NOMO-1 treated with dmso at 0.1 percent for 144 hours (cell line): Measurements from ENCODE around the gene ITGA11.

Source experiments
- DNase-seq: peaks from one replicate; lab custom pipeline; 2025; ENCODE audit not compliant: unreplicated experiment; lab: John Stamatoyannopoulos, UW

Gene ITGA11

DNA sequence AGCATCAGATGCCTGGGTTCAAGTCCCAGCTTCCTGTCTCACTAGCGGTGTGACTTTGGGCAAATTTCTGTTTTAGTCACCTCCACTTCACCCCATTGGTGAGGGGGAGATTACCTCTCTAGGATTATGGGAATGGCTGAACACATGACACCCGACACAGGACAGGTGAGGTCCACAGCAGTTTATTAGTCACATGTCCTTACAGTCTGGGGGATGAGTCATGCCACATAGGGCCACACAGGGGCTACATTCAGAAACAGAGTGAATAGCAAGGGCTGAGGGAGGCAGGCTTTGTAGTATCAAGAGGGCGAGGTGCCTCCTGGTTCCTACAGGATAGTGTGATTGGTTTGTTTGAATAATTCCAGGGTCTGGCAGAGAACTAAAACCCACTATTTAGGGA, 15.2 kb upstream of the ITGA11 start:
- no peak for DNase-seq

DNA sequence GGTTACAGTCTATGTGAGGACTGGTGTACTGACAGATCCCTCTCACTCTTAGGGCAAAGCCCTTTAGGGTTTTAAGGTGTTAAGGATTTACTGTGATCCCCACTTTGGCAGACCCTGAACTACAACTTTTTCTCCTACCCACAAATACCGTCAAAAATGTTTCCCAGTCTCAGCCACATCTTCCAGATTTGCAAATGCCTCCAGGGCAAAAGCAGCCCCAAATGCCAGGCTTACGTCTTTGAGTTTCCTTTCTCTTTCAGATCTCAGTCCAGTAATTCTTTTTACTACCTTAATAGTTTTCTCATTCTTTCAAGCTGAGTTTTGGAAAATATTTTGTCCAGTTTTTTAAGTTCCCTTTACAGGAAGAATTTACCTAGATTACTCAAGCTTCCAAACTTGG, 13.4 kb upstream of the ITGA11 start:
- no peak for DNase-seq

DNA sequence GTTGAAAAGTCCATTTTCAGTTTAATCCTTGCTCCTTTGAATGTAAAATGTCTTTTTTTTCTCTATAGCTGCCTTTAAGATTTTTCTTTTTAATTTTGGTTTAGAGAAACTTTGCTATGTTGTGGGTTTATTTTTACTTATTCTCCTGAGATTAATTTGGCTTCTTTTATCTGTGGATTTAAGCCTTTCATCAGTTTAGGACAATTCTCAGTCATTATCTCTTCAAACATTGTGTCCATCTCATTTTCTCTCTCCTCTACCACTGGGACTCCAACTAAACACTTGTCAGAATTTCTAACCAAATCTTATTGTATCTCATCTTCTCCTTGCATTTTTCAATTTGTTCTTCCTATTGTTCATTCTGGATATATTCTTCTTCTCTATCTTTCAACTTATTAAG, 12.4 kb upstream of the ITGA11 start:
- DNase-seq = no peak

DNA sequence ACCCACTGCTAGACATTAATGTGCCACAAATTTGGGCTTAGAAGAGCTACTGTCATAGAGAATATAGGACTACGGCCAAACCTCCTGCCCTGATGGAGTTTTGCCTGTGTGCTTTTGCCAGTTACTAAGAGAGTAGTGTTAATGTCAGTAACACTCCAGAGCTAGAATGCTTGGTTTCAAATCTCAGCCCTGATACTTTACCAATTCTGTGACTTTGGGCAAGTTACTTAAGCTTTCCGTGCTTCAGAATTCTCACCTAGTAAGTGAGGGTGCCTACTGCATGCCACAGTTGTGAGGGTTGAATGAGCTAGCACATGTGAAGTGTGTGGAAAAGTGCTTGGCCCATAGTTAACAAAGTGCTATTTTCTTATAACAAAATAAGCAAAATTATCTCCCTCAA, 10.9 kb upstream of the ITGA11 start:
- no peak for DNase-seq

DNA sequence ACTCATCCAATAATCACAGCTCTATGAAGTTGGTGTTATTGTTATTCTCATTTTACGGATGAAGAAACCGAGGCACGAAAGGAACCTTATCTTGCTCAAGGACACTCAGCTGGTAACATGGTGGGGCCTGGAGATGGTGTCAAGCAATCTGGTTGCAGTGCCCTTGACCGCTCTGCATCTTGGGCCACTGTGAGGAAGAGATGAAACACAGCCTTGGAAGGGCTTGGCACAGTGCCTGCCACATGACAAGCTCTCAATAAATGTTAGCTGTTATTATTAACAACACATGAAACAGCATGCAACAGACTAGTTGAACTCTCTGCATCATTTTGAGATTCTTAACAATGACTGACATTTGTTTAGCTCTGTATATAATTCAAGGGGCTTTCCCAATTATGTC, 10.1 kb upstream of the ITGA11 start:
- no peak for DNase-seq

DNA sequence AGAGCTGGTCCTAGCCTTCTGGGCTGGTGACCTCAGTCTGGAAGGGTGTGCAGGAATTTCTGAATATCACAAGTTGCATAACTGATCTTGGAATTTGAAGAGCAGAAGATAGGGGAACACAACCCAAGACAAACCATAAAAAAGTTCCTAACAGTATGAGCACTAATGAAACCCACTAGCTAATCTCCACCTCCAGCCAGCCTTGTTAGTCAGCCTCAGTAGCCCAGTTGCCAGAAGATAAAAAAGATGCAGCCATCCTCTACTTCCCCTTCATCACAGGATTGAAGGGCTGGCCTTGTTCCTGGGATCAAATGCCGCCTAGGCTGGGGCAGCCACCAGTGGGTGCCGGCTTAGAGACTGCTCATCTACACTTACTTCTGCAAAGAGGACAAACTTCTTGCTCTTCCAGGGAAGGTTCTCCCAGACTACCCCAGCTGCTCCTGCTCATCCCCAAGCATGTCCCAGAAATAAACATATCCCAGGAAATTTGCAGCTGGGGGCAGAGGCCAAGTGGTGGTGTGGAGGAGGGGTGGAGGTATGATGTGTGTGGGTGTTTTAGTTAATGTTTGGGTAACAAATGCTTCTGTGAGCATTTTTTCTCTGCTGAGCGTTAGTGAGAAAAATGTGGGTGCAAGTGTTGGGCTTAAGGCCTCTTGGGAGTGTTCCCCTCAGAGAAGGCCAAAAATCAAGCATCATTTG, 9.2 kb upstream of the ITGA11 start:
- no peak for DNase-seq

DNA sequence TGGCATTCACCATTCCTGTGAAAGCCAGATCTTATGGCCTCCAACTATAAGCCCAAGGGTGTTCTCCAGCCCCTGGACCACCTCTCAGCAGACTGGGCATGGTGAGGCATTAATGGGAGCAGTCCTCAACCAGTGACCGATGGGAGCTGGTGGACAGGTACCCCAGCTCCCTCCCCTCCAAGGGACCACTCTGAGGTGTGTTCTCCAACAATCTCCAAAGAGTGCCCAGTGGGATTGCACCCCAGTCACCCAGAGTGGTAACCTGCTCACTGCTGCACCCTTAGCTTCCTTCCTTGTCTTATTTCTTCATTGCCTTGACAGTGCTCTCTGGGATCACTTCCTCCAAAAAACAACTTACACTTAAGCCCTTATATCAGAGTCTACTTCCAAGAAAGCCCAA, 8.2 kb upstream of the ITGA11 start:
- no peak for DNase-seq

DNA sequence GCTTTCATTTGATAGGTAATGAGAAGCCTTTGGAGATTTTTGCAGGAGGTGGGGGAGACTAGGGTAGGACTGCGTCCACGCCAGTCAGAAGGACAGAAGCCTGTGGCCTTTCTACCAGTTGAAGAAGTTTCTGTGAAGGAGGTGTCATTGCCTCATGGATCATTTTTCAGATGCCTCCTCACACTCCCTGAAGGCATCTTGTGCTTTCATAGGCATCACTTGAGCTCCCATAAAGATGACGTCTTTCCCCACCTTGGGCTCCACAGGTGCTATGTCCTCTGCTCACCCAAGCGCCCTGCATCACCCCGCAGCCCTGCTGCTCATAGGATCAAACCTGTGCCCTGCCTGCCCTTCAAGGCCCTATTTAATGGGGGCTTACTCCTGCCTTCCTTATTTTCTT, 7.5 kb upstream of the ITGA11 start:
- no peak for DNase-seq

DNA sequence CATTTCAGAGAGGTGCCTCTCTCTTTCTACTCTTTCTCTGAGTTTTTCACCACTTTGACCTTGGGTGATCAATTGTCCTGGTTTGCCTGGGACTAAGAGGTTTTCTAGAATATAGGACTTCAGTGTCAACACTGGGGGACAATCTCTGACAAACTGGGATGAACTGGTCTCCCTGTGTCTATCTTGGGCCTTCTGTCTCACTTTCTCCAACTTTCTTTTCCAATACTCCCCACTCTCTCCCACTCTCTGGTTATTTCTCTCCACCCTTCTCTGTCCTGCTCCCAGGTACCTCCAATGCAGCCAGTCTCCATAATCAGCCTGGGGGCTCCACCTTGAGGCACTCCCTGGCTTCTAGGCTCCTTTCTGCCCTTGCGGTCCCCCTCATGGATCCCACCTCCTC, 4.7 kb upstream of the ITGA11 start:
- no peak for DNase-seq

DNA sequence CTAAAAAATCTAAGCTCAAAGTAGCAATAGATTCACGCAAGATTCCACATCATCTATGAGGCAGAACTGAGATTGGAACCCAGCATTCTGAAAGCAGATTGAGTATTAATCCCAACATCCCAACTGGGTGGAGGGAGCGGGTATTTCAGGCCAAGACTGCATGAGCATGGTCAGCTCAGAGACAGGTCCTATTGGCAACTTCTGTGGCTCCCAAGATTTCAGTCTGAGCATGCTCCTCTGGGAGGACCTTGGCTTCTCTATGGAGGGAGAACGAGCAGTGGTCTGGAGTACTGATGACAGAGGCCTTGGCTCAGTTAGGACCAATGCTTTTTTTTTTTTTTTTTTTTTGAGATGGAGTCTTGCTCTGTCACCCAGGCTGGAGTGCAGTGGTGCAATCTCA, 4.0 kb upstream of the ITGA11 start:
- no peak for DNase-seq

DNA sequence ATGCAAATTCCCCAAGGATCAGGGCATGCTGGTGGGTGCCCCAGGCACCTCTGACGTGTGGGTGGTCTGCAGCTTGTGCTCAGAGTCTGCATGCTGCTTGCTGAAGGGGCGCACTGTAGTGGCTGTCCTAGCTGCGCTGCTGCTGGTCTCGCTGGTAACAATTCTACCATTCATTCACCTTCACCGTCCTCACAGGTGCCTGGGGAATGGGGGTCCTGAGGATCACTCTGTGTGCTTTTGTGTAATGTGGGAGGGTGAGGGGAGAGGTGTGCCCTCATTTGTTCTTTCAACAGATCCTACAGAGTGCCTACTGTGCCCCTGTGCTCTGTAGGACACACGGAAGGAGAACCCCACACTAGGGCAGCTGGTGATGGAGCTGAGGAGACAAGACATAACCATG, 2.1 kb upstream of the ITGA11 start:
- no peak for DNase-seq

DNA sequence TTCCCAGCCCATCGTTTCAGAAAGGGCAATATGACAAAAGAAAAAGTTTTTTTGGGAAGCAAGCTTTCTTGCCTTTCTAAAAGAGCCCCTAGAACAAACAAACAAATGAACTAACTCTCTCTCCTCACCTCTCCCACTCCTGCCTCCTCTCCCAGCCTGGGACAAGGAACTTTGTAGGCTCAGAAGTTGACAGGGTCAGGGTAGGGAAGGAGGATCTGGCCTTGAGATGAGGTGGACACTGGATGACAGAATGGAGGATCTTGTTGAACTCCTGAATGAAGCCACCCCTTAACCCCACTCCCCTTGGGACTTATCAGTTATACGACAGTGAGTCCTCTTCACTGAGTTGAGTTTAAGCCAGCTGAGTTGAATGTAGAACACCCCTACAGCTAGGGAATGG, 1.6 kb upstream of the ITGA11 start:
- no peak for DNase-seq

DNA sequence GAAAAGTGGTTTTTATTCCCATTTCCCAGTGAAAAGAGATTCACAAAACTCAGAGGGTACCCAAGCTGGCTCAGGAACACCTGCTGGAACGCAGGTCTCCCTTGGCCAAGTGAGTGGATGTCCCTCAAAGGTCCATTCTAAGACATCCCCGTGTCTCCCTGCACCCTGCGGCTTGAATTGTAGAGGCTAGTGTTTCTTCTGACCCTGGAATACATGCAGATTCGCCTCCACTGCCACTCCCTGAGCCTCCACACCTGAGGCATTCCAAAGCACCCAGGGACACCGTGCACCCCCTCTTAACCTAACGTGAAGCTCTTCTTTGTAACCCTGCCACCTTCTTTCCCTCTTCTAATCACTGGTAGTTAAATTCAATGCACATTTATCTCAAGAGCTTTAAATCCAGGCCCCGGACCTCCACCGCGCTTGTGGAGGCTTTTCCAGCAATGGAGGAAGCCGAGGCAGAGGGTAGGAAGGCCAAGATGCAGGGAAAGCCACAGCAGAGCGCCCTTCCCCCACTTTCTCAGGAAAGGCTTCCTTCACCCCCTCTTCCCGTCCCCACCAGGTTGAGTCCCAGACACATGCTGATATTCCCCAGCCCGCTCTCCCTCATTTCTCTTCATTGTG, 590 bp upstream of the ITGA11 start:
- DNase-seq = no peak

DNA sequence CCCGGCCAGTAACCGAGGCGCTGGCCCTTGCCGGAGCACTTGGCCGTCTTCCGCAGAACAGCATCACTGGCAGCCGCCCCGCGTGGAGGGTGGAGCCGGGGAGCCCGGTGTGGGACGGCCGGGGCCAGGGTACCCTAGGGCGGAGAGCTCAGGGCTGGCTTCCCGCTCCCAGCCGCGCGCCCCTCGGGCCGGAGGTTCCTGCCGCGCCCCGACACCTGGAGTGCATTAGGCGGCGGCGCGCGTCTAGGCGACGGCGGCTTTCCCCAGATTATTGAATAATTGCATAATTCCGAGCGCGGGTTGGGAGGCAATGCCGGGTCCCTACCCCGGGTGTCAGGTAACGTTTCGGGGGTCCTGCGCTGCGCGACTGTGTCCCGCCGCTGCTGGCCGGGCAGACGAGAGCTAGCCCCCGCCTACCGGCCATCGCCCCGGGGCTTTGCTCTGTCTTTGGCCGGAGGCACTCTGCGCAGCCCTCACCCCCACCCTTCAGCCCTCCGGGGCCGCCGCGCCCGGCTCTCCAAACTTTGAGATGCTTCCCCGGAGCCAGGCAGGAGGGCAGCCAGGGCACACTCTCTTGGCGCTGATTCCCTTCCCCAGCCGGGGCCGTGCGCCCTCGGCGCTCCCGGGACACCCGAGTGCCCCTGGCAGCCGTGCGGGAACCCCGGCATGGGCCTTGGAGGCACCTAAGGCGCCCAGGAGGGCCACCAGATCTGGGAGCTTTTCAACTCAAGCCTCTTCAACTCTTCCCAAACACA, 749 bp downstream of the ITGA11 start:
- no peak for DNase-seq

DNA sequence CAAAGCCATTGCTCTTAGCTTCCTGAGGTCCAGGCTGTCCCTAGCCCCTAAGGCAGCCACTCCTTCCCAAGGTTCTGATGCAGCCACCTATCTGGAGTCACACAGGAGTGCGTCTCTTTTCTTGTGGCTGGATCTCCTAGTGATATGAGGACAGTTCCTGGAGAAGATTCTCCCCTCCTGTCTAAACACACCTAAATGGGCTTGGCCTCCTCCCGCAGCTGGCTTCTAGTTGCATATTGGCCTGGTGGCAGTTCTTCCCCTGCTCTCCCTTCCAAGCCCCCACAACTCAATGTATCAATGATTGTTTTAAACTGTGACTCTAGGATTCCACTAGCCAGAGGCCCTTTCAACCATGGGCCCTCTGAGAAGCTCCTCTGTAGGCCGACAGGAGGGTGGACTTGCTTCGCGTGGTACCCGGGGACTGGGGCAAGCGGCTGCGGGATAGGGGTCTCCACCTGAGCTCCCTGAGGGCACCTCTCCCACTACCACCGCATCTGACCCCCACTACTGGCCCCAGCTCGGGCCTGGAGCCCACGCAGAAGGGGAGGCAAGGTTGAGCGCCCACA, 1.4 kb downstream of the ITGA11 start:
- DNase-seq = no peak

DNA sequence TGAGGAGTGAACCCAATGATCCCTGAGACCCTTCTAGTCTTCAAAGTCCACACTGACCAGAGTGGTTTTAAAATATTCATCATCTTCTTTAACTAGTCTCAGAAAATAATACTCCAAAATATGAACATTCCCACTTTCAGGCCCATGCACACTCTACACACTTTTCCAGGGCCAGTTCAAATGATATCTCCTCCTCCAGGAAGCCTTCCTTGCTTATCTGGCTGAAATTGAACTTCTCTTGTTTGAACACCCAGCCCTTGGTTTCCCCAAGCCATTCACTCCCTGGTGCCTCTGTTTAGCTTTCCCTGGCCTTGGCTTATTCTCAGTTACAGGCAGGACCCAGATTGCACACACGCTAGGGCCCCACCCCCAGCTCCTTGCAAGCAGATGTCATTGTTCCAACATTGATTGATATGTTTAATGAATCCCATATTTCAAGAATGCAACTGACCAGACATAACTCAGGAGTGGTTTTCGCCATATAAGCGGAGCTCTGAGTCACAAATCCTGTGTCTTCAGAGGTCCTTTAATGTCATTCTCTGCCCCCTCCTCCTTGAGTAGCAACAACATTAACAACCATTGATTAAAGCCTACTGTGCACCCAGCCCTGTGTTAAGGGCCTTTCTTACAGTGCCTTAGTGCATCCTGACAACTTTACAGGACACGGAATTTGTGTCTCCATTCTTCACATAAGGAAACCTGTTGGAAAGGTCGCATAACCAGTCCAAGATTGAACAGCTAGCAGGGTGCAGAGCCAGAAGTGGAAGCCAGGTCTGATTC, 2.1 kb downstream of the ITGA11 start:
- DNase-seq = no peak

DNA sequence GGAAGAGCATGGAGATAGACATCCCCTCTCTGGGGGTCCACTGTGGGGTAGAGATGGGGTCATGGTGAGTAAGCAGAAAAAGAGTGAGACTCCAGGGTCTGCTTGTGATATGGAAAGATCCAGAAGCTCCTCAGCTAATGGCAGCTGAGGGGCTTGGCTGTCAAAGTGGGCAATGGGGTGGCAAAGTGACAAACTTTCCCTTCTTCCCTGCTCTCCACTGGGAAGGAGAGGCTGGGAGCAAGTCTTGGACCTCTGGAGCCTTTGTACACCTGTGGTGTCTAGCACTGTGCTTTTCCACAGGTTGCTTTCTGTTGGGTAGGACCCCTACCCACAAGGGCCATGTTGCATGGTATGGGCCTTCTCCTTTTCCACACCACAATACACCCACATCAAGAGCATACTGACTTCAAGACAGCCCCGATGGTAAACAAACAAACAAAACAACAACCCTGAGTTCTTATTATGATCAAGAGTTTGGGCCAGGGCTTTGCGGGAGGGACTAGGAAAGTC, 3.5 kb downstream of the ITGA11 start:
- DNase-seq = no peak

DNA sequence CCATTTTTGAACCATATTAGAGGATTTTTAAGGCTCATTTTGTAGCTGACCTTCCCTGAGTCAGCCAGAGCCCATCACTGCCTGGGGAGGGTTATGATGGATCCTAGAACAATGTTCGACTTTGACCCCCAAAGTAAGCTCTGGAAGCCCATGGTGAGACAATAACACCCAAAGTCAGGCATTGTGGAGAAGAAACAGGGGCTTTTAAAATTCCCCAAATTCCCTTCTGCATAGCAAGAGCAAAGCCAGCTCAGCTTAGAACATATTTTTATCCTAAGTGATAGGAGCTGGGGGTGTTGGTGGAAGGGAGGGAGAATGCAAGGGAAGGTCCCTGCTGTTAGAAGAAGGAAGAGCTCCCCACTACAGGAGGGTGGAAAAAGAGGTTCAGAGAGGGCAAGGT, 4.0 kb downstream of the ITGA11 start:
- no peak for DNase-seq

DNA sequence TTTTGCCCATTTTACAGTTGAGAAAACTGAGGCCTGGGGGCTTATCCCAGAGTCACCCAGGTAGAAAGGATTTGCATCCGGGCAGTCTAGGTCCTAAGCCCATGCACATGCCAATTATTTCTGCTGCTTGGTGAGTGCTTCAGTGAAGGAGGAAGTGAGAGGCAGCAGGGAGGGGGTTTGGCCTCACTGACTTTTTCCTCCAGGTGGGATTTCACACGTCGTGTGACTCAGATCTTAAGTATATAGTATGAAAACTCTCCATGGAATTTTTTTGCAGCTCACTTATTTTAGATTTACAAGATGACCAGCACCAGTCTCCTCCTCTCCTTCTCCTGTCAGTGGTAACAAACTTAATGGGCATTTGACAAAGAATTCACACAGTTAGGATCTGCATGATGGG, 4.6 kb downstream of the ITGA11 start:
- DNase-seq = no peak

DNA sequence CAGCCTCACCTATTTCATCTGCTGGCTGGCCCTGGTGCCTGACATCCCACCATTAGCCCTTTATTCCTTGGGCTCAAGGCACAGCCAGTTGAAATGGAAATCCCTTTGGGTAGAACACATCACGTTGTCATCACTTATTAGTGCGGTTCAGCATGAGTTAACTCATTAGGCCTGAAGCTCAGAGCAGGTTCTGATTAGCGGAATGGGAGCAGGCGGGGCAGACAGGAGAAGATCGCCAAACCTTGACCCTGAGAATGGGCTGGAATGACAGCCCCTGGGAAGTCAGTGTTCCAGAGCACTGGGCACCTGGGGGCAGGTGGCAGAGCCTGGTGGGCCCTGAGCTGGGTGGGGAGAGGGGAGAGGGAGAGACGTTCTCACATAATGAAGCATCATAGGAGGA, 5.8 kb downstream of the ITGA11 start:
- no peak for DNase-seq

DNA sequence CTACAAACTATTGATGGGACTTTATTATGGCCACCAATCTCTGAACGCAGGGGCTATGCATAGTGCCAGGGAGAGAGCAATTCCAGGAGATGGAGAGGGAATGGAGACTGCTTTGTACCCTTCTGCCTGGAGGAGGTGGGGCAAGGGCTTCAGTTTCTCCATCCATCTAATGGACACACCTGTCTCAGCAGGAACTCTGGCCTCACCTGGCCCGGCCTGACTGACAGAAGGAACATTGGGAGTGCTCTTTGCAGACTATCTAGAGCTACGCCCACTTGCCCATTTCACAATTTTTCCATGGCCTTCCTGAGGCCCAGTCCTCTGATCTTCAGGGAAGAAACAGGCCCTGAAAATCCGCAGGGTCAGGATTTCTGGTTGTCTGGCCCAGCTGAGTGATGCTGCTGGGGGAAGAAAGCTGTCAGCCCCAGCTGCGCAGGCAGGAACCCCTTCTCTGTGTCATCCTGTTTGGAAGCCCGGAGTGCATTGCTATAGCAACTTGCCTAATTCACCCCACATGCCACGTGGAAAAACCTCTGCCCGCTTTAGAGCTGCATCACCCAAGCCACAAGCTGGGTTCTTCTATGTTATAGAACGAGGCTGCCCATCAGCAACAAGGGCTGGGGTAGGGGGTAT, 6.4 kb downstream of the ITGA11 start:
- DNase-seq = no peak
